Adrenal gland (tissue), 12 donors: ENCODE measurements around the gene THPO. TPM values are rescaled to one million over a fixed set of nuclear protein-coding genes. Genes with fewer than 3 reads are reported as not detected.

Experiments used
- DNase-seq, 7 donors: peaks; one replicate each; pipeline ENCODE4 v3.0.0-alpha.2; 2019 to 2020
- H3K27ac ChIP-seq, 5 donors: fragments of 200-600 bp; sonication (generic) in 4 of 5; 1 replicate in 3 of 5; 2 replicates in 2 of 5; pipeline versions ENCODE4 v1.5.1 to v1.8.0; 2016 to 2020; ENCODE audit warnings: mild to moderate bottlenecking in 1 of 5
- H3K27me3 ChIP-seq: fragments of 200-600 bp; 2 replicates; pipeline ENCODE4 v1.8.0; 2021
- H3K36me3 ChIP-seq, 2 donors: fragments of 200-600 bp; replicated peaks in 1 of 2; 1 replicate in 1 of 2; 2 replicates in 1 of 2; pipeline versions ENCODE4 v1.5.1 to v1.8.0; 2018 to 2022
- H3K4me1 ChIP-seq, 2 donors: fragments of 200-600 bp; replicated peaks in 1 of 2; 1 replicate in 1 of 2; 2 replicates in 1 of 2; pipeline versions ENCODE4 v1.5.1 to v1.8.0; 2018 to 2021
- H3K4me3 ChIP-seq, 4 donors: fragments of 200-600 bp; sonication (generic) in 3 of 4; one replicate each; pipeline ENCODE4 v1.5.1; 2016 to 2018
- H3K9me3 ChIP-seq, 3 donors: fragments of 200-600 bp; sonication (generic) in 1 of 3; replicated peaks in 1 of 3; 1 replicate in 2 of 3; 2 replicates in 1 of 3; pipeline versions ENCODE4 v1.5.1 to v1.8.0; 2016 to 2021
- CTCF ChIP-seq, 6 experiments: fragments of 450-650 bp in 4 of 6; fragments of 200-600 bp in 2 of 6; sonication (generic) in 1 of 6; IDR thresholded peaks; 1 replicate in 5 of 6; 2 replicates in 1 of 6; pipeline versions ENCODE4 v1.5.1 to v1.8.0; 2016 to 2021; ENCODE audit warnings: antibody characterized with exemption in 6 of 6, mild to moderate bottlenecking in 2 of 6, moderate library complexity in 1 of 6
- POLR2A ChIP-seq, 2 donors: fragments of 450-650 bp; IDR thresholded peaks; one replicate each; pipeline ENCODE4 v1.6.1; 2017; ENCODE audit warnings: antibody characterized with exemption in 2 of 2, mild to moderate bottlenecking in 2 of 2, moderate library complexity in 1 of 2
- WGBS, 4 donors: extraction: QIAGEN DNeasy Blood & Tissue Kit in 2 of 4; methylation state at CpG; one replicate each; pipeline versions ENCODE4 v1.1.5 to v1.1.7; 2013 to 2017; 5-methylcytosine and 5-hydroxymethylcytosine counted together
- intact Hi-C, 2 donors: fragments of 100-400 bp; cut with DNase I; formaldehyde crosslinking; loops; one replicate each; pipeline versions ENCODE4 v1.14.1 to v1.15.0; 2022 to 2023
- polyA plus RNA-seq, 3 donors: library from polyadenylated mRNA; stranded (reverse); fragments of 200-250 nt in 2 of 3; fragments of 350-450 nt in 1 of 3; fragmentation: Illumina TruSeq in 1 of 3; extraction: RNeasy Lipid Tissue Mini Kit (QIAGEN cat#74804) in 1 of 3; gene quantifications; one replicate each; pipeline ENCODE4 v1.2.3, GENCODE V29; 2013 to 2014
- small RNA-seq, 2 donors: library from RNA; depleted of rRNA; stranded (forward); fragments of <200 nt; gene quantifications; one replicate each; pipeline ENCODE3, GENCODE V24; 2016
- total RNA-seq, 9 donors: library from RNA; depleted of rRNA in 4 of 9; stranded (reverse); fragments of >200 nt in 4 of 9; fragments of 120-200 nt in 1 of 9; fragmentation: NEBNext Ultra II Directional in 1 of 9; extraction: Animal tissue kit (Norgen Biotek cat#: 25700) in 1 of 9; gene quantifications; one replicate each; pipeline versions ENCODE4 v1.1.0 to v1.2.4, GENCODE V29; 2013 to 2023
- donor health status: healthy with polysubstance abuse.
- donor health status: Bipolar disorder and iron deficiency.
- donor health status: DM: yes; HTN: yes; CAD: no.
- donor health status: DM: no; HTN: no; CAD: no.
- donor health status: DM: no; HTN: no; CAD: no.
- donor health status: DM: yes; HTN: yes; CAD: no.

THPO gene
- total and polyA plus RNA-seq, 12 donors: 0.11 to 5.3 (median 2.2) TPM; not detected in 3

DNA sequence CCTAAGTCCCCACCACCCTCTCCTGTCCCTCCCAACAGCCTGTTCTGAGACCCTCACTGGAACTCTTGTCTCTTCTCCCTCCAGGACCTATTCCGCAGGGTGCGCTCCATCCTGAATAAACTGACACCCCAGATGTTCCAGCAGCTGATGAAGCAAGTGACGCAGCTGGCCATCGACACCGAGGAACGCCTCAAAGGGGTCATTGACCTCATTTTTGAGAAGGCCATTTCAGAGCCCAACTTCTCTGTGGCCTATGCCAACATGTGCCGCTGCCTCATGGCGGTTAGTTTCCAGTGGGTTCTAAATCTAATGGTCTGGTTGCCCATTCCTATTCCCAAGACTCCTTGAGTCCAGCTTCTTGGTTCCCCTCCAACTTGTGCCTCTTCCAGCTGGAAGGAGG lies 54.3 kb downstream of the THPO start:
- intact Hi-C loops: no loop called here
- peak overlapping the region; percentile 15 to 98 (median 77) for H3K27ac ChIP-seq
- peaks cover 44 to 49% of the 10 kb centered on the region in 2 donors for H3K4me1 ChIP-seq
- peak in 1 of 2 donors; percentile 30 for TF ChIP-seq POLR2A (IDR thresholded peaks at IDR 0.05)
- TF ChIP-seq CTCF (IDR thresholded peaks at IDR 0.05): no peak
- H3K9me3 ChIP-seq: no peaks in the 10 kb centered on the region
- WGBS, 4 donors: 40 to 61% (median 53%) methylated on average over 8 of the region's 8 CpGs
- H3K27me3 ChIP-seq: no peaks in the 10 kb centered on the region
- peak; percentile 54 to 89 (median 80) for DNase-seq
- H3K4me3 ChIP-seq: no peak overlapping the region
- H3K36me3 ChIP-seq: peaks cover 0 to 89% of the 10 kb centered on the region in 2 donors

- WGBS, 4 donors: 53 to 61% (median 57%) methylated on average over 11 to 20 of the region's 20 CpGs
- Histone ChIP-seq H3K27ac (peak overlapping the region; percentile 61 to 98 (median 82)), H3K36me3 (peaks cover 0 to 89% of the 10 kb centered on the region in 2 donors), H3K4me1 (peaks cover 51 to 57% of the 10 kb centered on the region in 2 donors), H3K4me3 (no peak overlapping the region), H3K9me3 (no peaks in the 10 kb centered on the region), H3K27me3 (no peaks in the 10 kb centered on the region)
- peak in 3 of 6 experiments; percentile 10 to 27 (median 24) for TF ChIP-seq CTCF (IDR thresholded peaks at IDR 0.05)
- TF ChIP-seq POLR2A (IDR thresholded peaks at IDR 0.05): peak in 1 of 2 donors; percentile 74
- DNase-seq: peak; percentile 89 to 97 (median 96)
- intact Hi-C loops: no loop called here
These were observed 55.1 kb downstream of the THPO start for GRCh38 chr3:184322731-184323487.

Small RNA genes within 50 kb of the gene (small RNA-seq; reads per million reads assigned to genes)
- 2,622 to 2,788 reads per million in 2 donors for gene SNORD66

Other genes starting within 250 kb of the THPO start
- 10 to 100 TPM; 19.1 to 50.8 (median 40.2) TPM for gene EIF2B5, start 242.8 kb downstream of the THPO start, total RNA-seq
- 10 to 100 TPM; 45.9 to 56.1 (median 49.0) TPM for gene EIF2B5, start 242.8 kb downstream of the THPO start, polyA plus RNA-seq
- gene DVL3, start 222.8 kb downstream of the THPO start, total RNA-seq: 10 to 100 TPM; 34.1 to 94.1 (median 64.2) TPM
- gene DVL3, start 222.8 kb downstream of the THPO start, polyA plus RNA-seq: 10 to 100 TPM; 45.8 to 92.9 (median 69.8) TPM
- 100 to 1,000 TPM; 305 to 700 (median 594) TPM for gene AP2M1, start 203.4 kb downstream of the THPO start, total RNA-seq
- 100 to 1,000 TPM; 250 to 882 (median 362) TPM for gene AP2M1, start 203.4 kb downstream of the THPO start, polyA plus RNA-seq
- 100 to 1,000 TPM in 8 of 9 donors, 10 to 100 TPM in 1; 93.6 to 292 (median 150) TPM for gene ABCF3, start 192.0 kb downstream of the THPO start, total RNA-seq
- 100 to 1,000 TPM; 189 to 353 (median 289) TPM for gene ABCF3, start 192.0 kb downstream of the THPO start, polyA plus RNA-seq
- gene VWA5B2, start 148.6 kb downstream of the THPO start, total RNA-seq: 100 to 1,000 TPM in 3 of 9 donors, 10 to 100 TPM in 5, 1 to 10 TPM in 1; 1.1 to 140 (median 65.8) TPM
- 1,000 to 10,000 TPM in 1 of 3 donors, 100 to 1,000 TPM in 1, 10 to 100 TPM in 1; 29.8 to 1,120 (median 268) TPM for gene VWA5B2, start 148.6 kb downstream of the THPO start, polyA plus RNA-seq
- gene ALG3, start 129.2 kb downstream of the THPO start, total RNA-seq: 100 to 1,000 TPM in 1 of 9 donors, 10 to 100 TPM in 8; 27.7 to 107 (median 59.0) TPM
- 10 to 100 TPM; 32.8 to 71.4 (median 42.3) TPM for gene ALG3, start 129.2 kb downstream of the THPO start, polyA plus RNA-seq
- gene EEF1AKMT4, start 128.5 kb downstream of the THPO start, total RNA-seq: 1 to 10 TPM; 2.7 to 8.3 (median 4.3) TPM
- 1 to 10 TPM; 1.8 to 6.6 (median 2.5) TPM for gene EEF1AKMT4, start 128.5 kb downstream of the THPO start, polyA plus RNA-seq
- 10 to 100 TPM in 2 of 9 donors, 1 to 10 TPM in 4, under 1 TPM in 1, not detected in 2; 0.47 to 39.3 (median 6.9) TPM for gene CAMK2N2, start 116.7 kb downstream of the THPO start, total RNA-seq
- gene CAMK2N2, start 116.7 kb downstream of the THPO start, polyA plus RNA-seq: 10 to 100 TPM in 2 of 3 donors, 1 to 10 TPM in 1; 6.1 to 24.2 (median 12.4) TPM
- gene ECE2, start 102.2 kb downstream of the THPO start, total RNA-seq: 1 to 10 TPM in 3 of 9 donors, under 1 TPM in 2, not detected in 4; 0.27 to 9.3 (median 4.5) TPM
- gene ECE2, start 102.2 kb downstream of the THPO start, polyA plus RNA-seq: 10 to 100 TPM in 1 of 3 donors, 1 to 10 TPM in 2; 3.0 to 15.2 (median 8.2) TPM
- gene PSMD2, start 79.0 kb downstream of the THPO start, total RNA-seq: 100 to 1,000 TPM; 190 to 392 (median 236) TPM
- gene PSMD2, start 79.0 kb downstream of the THPO start, polyA plus RNA-seq: 100 to 1,000 TPM in 1 of 3 donors, 10 to 100 TPM in 2; 65.1 to 412 (median 73.8) TPM
- gene EIF4G1, start 63.6 kb downstream of the THPO start, total RNA-seq: 100 to 1,000 TPM; 231 to 600 (median 356) TPM
- gene EIF4G1, start 63.6 kb downstream of the THPO start, polyA plus RNA-seq: 100 to 1,000 TPM; 248 to 411 (median 268) TPM
- 10 to 100 TPM; 13.9 to 42.4 (median 32.5) TPM for gene FAM131A, start 40.6 kb downstream of the THPO start, total RNA-seq
- gene FAM131A, start 40.6 kb downstream of the THPO start, polyA plus RNA-seq: 10 to 100 TPM; 13.3 to 43.0 (median 39.4) TPM
- 10 to 100 TPM in 5 of 9 donors, 1 to 10 TPM in 4; 7.5 to 24.4 (median 13.3) TPM for gene CLCN2, start 16.6 kb downstream of the THPO start, total RNA-seq
- gene CLCN2, start 16.6 kb downstream of the THPO start, polyA plus RNA-seq: 10 to 100 TPM; 11.4 to 27.8 (median 22.3) TPM
- gene POLR2H, start 16.5 kb downstream of the THPO start, total RNA-seq: 100 to 1,000 TPM in 1 of 9 donors, 10 to 100 TPM in 8; 63.1 to 101 (median 71.2) TPM
- gene POLR2H, start 16.5 kb downstream of the THPO start, polyA plus RNA-seq: 100 to 1,000 TPM in 2 of 3 donors, 10 to 100 TPM in 1; 87.7 to 199 (median 194) TPM
- 100 to 1,000 TPM in 1 of 9 donors, 10 to 100 TPM in 6, 1 to 10 TPM in 2; 1.1 to 101 (median 23.7) TPM for gene CHRD, start 1.8 kb upstream of the THPO start, total RNA-seq
- gene CHRD, start 1.8 kb upstream of the THPO start, polyA plus RNA-seq: 10 to 100 TPM in 2 of 3 donors, 1 to 10 TPM in 1; 1.9 to 51.0 (median 41.2) TPM
- 1 to 10 TPM in 6 of 9 donors, under 1 TPM in 3; 0.52 to 3.7 (median 1.4) TPM for gene EPHB3, start 183.6 kb upstream of the THPO start, total RNA-seq
- 1 to 10 TPM in 2 of 3 donors, under 1 TPM in 1; 0.29 to 1.2 (median 1.0) TPM for gene EPHB3, start 183.6 kb upstream of the THPO start, polyA plus RNA-seq